OCI-LY3 (cell line): ENCODE measurements around the gene FOXC1.

Source experiments
- H2AFZ ChIP-seq: fragments of 200-600, 300-600 bp; shearing (Covaris generic); 2 replicates; pipeline ENCODE4 v1.6.0; 2014; ENCODE audit warnings: antibody characterized with exemption, low read depth, low read length
- H3K27ac ChIP-seq: fragments of 200-600, 300-600 bp; sonication (generic); 2 replicates; pipeline ENCODE4 v1.5.1; 2014; ENCODE audit warnings: mild to moderate bottlenecking, low read length, moderate library complexity, mixed read lengths
- H3K27me3 ChIP-seq: fragments of 200-600, 300-600 bp; sonication (generic); 2 replicates; pipeline ENCODE4 v1.6.1; 2014; ENCODE audit warnings: low read depth, low read length, mixed read lengths
- H3K36me3 ChIP-seq: fragments of 200-600, 300-600 bp; sonication (generic); replicated peaks from 2 replicates; pipeline ENCODE3; 2014; ENCODE audit warnings: low read depth, low read length, mixed read lengths
- H3K4me1 ChIP-seq: fragments of 300-600, 200-600 bp; sonication (generic); 2 replicates; pipeline ENCODE4 v1.6.1; 2014; ENCODE audit warnings: low read length, mixed read lengths
- H3K4me2 ChIP-seq: fragments of 200-600, 300-600 bp; sonication (generic); 2 replicates; pipeline ENCODE4 v1.6.1; 2014; ENCODE audit warnings: low read length, mixed read lengths
- H3K4me3 ChIP-seq: fragments of 300-600, 200-600 bp; sonication (generic); 2 replicates; pipeline ENCODE4 v1.5.1; 2014; ENCODE audit warnings: antibody characterized with exemption, mild to moderate bottlenecking, low read length, moderate library complexity
- H3K79me2 ChIP-seq: fragments of 300-600, 200-600 bp; shearing (Covaris generic); 2 replicates; pipeline ENCODE4 v1.6.1; 2014; ENCODE audit warnings: mild to moderate bottlenecking, low read length, mixed read lengths
- H3K9ac ChIP-seq: fragments of 300-600, 200-600 bp; shearing (Covaris generic); 2 replicates; pipeline ENCODE4 v1.6.0; 2014; ENCODE audit warnings: mild to moderate bottlenecking, low read length, moderate library complexity
- H3K9me3 ChIP-seq: fragments of 200-600, 300-600 bp; shearing (Covaris generic); 2 replicates; pipeline ENCODE4 v1.6.1; 2014; ENCODE audit warnings: low read length, mixed read lengths; ENCODE audit not compliant: insufficient read depth
- H4K20me1 ChIP-seq: fragments of 200-600, 300-600 bp; sonication (generic); 2 replicates; pipeline ENCODE4 v1.6.1; 2016; ENCODE audit warnings: low read length, mixed read lengths; ENCODE audit not compliant: insufficient read depth
- CTCF ChIP-seq: fragments of 200-600, 300-600 bp; sonication (generic); IDR thresholded peaks from 2 replicates; pipeline ENCODE4 v1.5.1; 2014; ENCODE audit warnings: antibody characterized with exemption, low read length, low read depth
- EZH2phosphoT487 ChIP-seq: fragments of 200-600 bp; shearing (Covaris generic); IDR thresholded peaks from 2 replicates; pipeline ENCODE4 v1.6.1; 2018; ENCODE audit warnings: antibody characterized with exemption, mixed run types, low read depth

Gene FOXC1

GRCh38 chr6:1562171-1562955, 47.4 kb upstream of the FOXC1 start:
- Histone ChIP-seq H3K27me3 (no peaks in the 10 kb centered on the region; the same call in 1 of the 2 replicates), H4K20me1 (no peaks in the 10 kb centered on the region), H3K9me3 (no peaks in the 10 kb centered on the region), H3K9ac (no peak overlapping the region), H3K27ac (no peak overlapping the region), H3K36me3 (no peaks in the 10 kb centered on the region), H3K4me3 (no peak overlapping the region), H3K79me2 (no peaks in the 10 kb centered on the region), H3K4me1 (no peaks in the 10 kb centered on the region), H3K4me2 (no peak overlapping the region), H2AFZ (no peak overlapping the region)
- TF ChIP-seq CTCF, result no peak
- no peak for TF ChIP-seq EZH2phosphoT487

- H3K79me2 ChIP-seq, result no peaks in the 10 kb centered on the region
- H3K4me3 ChIP-seq, result no peak overlapping the region
- no peak overlapping the region for H3K9ac ChIP-seq
- H3K4me1 ChIP-seq, result no peaks in the 10 kb centered on the region
- no peak overlapping the region for H2AFZ ChIP-seq
- no peak overlapping the region for H3K27ac ChIP-seq
- no peaks in the 10 kb centered on the region for H3K36me3 ChIP-seq
- no peaks in the 10 kb centered on the region for H3K27me3 ChIP-seq
- no peak overlapping the region for H3K4me2 ChIP-seq
- no peaks in the 10 kb centered on the region for H4K20me1 ChIP-seq
- no peaks in the 10 kb centered on the region for H3K9me3 ChIP-seq
- TF ChIP-seq EZH2phosphoT487 (no peak), CTCF (no peak)
Observed at GRCh38 chr6:1569377-1569776, 40.3 kb upstream of the FOXC1 start.

GRCh38 chr6:1570848-1571247, 38.9 kb upstream of the FOXC1 start:
- H2AFZ ChIP-seq, result no peak overlapping the region
- TF ChIP-seq CTCF, result no peak
- no peak for TF ChIP-seq EZH2phosphoT487
- no peaks in the 10 kb centered on the region for H3K9me3 ChIP-seq
- no peaks in the 10 kb centered on the region for H4K20me1 ChIP-seq
- no peaks in the 10 kb centered on the region for H3K4me1 ChIP-seq
- H3K4me2 ChIP-seq, result no peak overlapping the region
- no peaks in the 10 kb centered on the region for H3K27me3 ChIP-seq
- H3K9ac ChIP-seq, result no peak overlapping the region
- no peaks in the 10 kb centered on the region for H3K36me3 ChIP-seq
- H3K27ac ChIP-seq, result no peak overlapping the region
- no peaks in the 10 kb centered on the region for H3K79me2 ChIP-seq
- H3K4me3 ChIP-seq, result no peak overlapping the region

- no peak overlapping the region for H3K9ac ChIP-seq
- H3K4me3 ChIP-seq, result no peak overlapping the region
- no peaks in the 10 kb centered on the region for H3K36me3 ChIP-seq
- H3K27me3 ChIP-seq, result no peaks in the 10 kb centered on the region
- no peak overlapping the region for H2AFZ ChIP-seq
- H3K9me3 ChIP-seq, result no peaks in the 10 kb centered on the region
- no peak for TF ChIP-seq CTCF
- no peak for TF ChIP-seq EZH2phosphoT487
- no peak overlapping the region for H3K27ac ChIP-seq
- H3K4me2 ChIP-seq, result no peak overlapping the region
- no peaks in the 10 kb centered on the region for H3K4me1 ChIP-seq
- no peaks in the 10 kb centered on the region for H4K20me1 ChIP-seq
- H3K79me2 ChIP-seq, result no peaks in the 10 kb centered on the region
Observed at GRCh38 chr6:1572892-1573291, 36.8 kb upstream of the FOXC1 start.
